ENCODE measurements around the gene ATP5PD. TPM values are rescaled to one million over a fixed set of nuclear protein-coding genes. Genes with fewer than 3 reads are reported as not detected.
A peak's percentile ranks its signal among the peaks of the same experiment; 100 is the strongest.

The ATP5PD gene
- total and polyA plus RNA-seq, 2 of the 13 experiments (the other 11 are each of a cell fraction or from before 2014, with no cell fraction given), result 158 to 428 TPM

GRCh38 chr17:75012346-75013091 is 34.2 kb downstream of the ATP5PD start, which contains the start of gene MRPL58 (continued):
- TF ChIP-seq ZNF318 (CRISPR knock-in tag; IDR thresholded peaks at IDR 0.05) (no peak), ATF5 (CRISPR knock-in tag; IDR thresholded peaks at IDR 0.05; ENCODE audit: low read depth) (0 out of 2 replicates have a peak, but pooled peaks have one; percentile 63), ZNF878 (CRISPR knock-in tag; IDR thresholded peaks at IDR 0.05) (peak; percentile 73), ZNF563 (CRISPR knock-in tag; IDR thresholded peaks at IDR 0.05) (peak; percentile 16; the same call in 1 of the 2 replicates), ZNF160 (CRISPR knock-in tag; IDR thresholded peaks at IDR 0.05) (peak; percentile 96; the same call in 1 of the 2 replicates), BCL3 (CRISPR knock-in tag; IDR thresholded peaks at IDR 0.05) (peak; percentile 60; the same call in 1 of the 2 replicates), SUZ12 (IDR thresholded peaks at IDR 0.05; ENCODE audit: low read depth, low read length) (0 out of 2 replicates have a peak, but pooled peaks have one; percentile 15), ZNF350 (CRISPR knock-in tag; IDR thresholded peaks at IDR 0.05; ENCODE audit: borderline replicate concordance, low read depth) (peak; percentile 99), ZBTB20 (CRISPR knock-in tag; IDR thresholded peaks at IDR 0.05; ENCODE audit: borderline replicate concordance, low read depth) (no peak), ZNF749 (CRISPR knock-in tag; IDR thresholded peaks at IDR 0.05; ENCODE audit: borderline replicate concordance) (peak; percentile 87; the same call in 1 of the 2 replicates), ZNF768 (CRISPR knock-in tag; IDR thresholded peaks at IDR 0.05) (peak; percentile 88), ZNF234 (CRISPR knock-in tag; conservative IDR thresholded peaks at IDR 0.05) (no peak; the same call in 1 of the 2 replicates), MBNL3 (CRISPR knock-in tag; conservative IDR thresholded peaks at IDR 0.05) (no peak), TEF (CRISPR knock-in tag; IDR thresholded peaks at IDR 0.05) (peak; percentile 76; the same call in 1 of the 2 replicates), TRIM24 (CRISPR knock-in tag; IDR thresholded peaks at IDR 0.05) (no peak), ZSCAN30 (CRISPR knock-in tag; IDR thresholded peaks at IDR 0.05) (peak; percentile 97)
